Parathyroid adenoma (tissue), 2 donors: ENCODE data around the gene PCNP.

Source experiments
- H2AFZ ChIP-seq: fragments of 300-600 bp; sonication (generic); one replicate; pipeline ENCODE4 v1.7.0; 2017; ENCODE audit warnings: antibody characterized with exemption, mild to moderate bottlenecking
- H3K27ac ChIP-seq: fragments of 300-600 bp; sonication (generic); one replicate; pipeline ENCODE4 v1.7.0; 2017
- H3K27me3 ChIP-seq: fragments of 300-600 bp; sonication (generic); one replicate; pipeline ENCODE4 v1.7.0; 2017; ENCODE audit warnings: low read length; ENCODE audit not compliant: control insufficient read depth, insufficient read depth
- H3K36me3 ChIP-seq: fragments of 300-600 bp; sonication (generic); one replicate; pipeline ENCODE4 v1.7.0; 2017; ENCODE audit warnings: low read length; ENCODE audit not compliant: control insufficient read depth, insufficient read depth
- H3K4me1 ChIP-seq: fragments of 300-600 bp; sonication (generic); one replicate; pipeline ENCODE4 v1.7.0; 2017; ENCODE audit warnings: control low read depth
- H3K4me2 ChIP-seq: fragments of 300-600 bp; sonication (generic); one replicate; pipeline ENCODE4 v1.7.0; 2017; ENCODE audit warnings: low read length
- H3K4me3 ChIP-seq: fragments of 300-600 bp; sonication (generic); one replicate; pipeline ENCODE4 v1.7.0; 2017; ENCODE audit warnings: low read depth, low read length
- H3K79me2 ChIP-seq: fragments of 300-600 bp; sonication (generic); one replicate; pipeline ENCODE4 v1.7.0; 2017; ENCODE audit warnings: control low read depth
- H3K9ac ChIP-seq: fragments of 300-600 bp; sonication (generic); one replicate; pipeline ENCODE4 v1.7.0; 2017; ENCODE audit warnings: mild to moderate bottlenecking
- H3K9me3 ChIP-seq: fragments of 300-600 bp; sonication (generic); one replicate; pipeline ENCODE4 v1.7.0; 2017; ENCODE audit warnings: low read length; ENCODE audit not compliant: control insufficient read depth
- TF ChIP-seq, protein P1 (sequence below): fragments of 300-600 bp; sonication (generic); IDR thresholded peaks from one replicate; pipeline ENCODE4 v1.7.0; 2017; ENCODE audit warnings: antibody characterized with exemption, mild to moderate bottlenecking
- donor health status: primary hyperparathyroidism.

Gene PCNP, protein sequence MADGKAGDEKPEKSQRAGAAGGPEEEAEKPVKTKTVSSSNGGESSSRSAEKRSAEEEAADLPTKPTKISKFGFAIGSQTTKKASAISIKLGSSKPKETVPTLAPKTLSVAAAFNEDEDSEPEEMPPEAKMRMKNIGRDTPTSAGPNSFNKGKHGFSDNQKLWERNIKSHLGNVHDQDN

DNA sequence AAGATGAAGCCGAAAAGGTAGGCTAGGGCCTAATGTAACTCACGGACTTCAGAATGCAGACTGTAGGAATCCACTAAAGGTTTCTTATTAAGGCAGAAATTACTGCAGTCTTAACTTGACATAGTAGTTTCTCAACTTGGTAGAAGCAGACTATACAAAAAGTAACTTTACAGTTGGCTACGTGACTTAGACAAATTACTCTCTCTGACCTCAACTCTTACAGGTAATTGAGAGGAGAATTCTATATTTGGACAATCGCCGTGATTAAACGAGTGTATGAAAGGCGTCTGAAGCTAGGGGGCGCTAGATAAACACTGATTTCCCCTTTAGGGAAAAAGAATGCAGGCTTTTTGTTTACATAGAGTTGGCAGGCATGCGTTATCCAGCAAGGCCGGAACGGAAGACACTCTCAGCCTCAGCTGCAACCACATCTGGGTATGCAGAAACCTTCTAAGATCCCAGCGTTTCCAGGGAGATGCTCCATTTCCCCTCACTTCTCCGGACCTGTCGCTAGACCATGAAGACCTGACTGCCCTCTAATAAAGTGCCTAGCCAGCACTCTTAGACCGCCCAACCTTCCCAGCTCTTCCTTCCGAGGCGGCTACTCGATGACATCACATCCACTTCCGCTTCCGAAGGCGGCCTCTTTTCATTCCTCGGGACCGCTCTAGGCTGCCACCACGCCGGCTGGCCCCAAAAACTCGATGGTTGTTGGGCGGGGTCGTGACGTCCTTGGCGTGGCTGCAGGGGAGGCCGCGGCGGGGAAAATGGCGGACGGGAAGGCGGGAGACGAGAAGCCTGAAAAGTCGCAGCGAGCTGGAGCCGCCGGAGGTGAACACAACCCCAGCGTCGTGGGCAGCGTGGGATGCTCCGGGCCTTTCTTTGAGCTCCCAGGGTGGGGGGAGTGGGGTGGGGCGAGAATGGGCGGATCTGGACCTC, at the start of gene PCNP:
Gene PCNP (plus strand): TSS at position 732 of the 939 bp plus-strand sequence. CDS start 36 bp downstream, at position 768.
- peak within 1 kb of the TSS; percentile 97 for H3K9ac ChIP-seq
- TF ChIP-seq, protein P1, sequence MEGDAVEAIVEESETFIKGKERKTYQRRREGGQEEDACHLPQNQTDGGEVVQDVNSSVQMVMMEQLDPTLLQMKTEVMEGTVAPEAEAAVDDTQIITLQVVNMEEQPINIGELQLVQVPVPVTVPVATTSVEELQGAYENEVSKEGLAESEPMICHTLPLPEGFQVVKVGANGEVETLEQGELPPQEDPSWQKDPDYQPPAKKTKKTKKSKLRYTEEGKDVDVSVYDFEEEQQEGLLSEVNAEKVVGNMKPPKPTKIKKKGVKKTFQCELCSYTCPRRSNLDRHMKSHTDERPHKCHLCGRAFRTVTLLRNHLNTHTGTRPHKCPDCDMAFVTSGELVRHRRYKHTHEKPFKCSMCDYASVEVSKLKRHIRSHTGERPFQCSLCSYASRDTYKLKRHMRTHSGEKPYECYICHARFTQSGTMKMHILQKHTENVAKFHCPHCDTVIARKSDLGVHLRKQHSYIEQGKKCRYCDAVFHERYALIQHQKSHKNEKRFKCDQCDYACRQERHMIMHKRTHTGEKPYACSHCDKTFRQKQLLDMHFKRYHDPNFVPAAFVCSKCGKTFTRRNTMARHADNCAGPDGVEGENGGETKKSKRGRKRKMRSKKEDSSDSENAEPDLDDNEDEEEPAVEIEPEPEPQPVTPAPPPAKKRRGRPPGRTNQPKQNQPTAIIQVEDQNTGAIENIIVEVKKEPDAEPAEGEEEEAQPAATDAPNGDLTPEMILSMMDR: peak; percentile 92
- H3K4me3 ChIP-seq: peak within 1 kb of the TSS; percentile 91
- peak within 1 kb of the TSS; percentile 82 for H3K4me2 ChIP-seq
- H3K27me3 ChIP-seq: no peaks in the 10 kb centered on the region
- no peaks in the 10 kb centered on the region for H3K36me3 ChIP-seq
- H3K79me2 ChIP-seq: peaks cover 23% of the 10 kb centered on the region
- no peaks in the 10 kb centered on the region for H3K9me3 ChIP-seq
- H3K27ac ChIP-seq: peak within 1 kb of the TSS; percentile 88
- H3K4me1 ChIP-seq: peaks cover 7% of the 10 kb centered on the region
- H2AFZ ChIP-seq: peak within 1 kb of the TSS; percentile 87

DNA sequence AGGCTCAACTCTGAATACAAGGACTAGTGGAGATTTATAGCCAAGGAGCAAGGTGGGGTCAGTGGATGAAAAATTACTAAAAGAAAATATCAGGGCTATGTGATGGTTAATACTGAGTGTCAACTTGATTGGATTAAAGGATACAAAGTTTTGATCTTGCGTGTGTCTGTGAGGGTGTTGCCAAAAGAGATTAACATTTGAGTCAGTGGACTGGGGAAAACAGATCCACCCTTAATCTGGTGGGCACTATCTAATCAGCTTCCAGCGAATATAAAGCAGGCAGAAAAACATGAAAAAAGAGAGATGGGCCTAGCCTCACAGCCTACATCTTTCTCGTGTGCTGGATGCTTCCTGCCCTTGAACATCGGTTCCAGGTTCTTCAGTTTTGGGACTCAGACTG, 46.5 kb upstream of the PCNP start:
- H3K4me1 ChIP-seq: no peaks in the 10 kb centered on the region
- no peak overlapping the region for H2AFZ ChIP-seq
- TF ChIP-seq, protein P1: no peak
- H3K4me3 ChIP-seq: no peak overlapping the region
- no peak overlapping the region for H3K9ac ChIP-seq
- no peaks in the 10 kb centered on the region for H3K9me3 ChIP-seq
- no peaks in the 10 kb centered on the region for H3K27me3 ChIP-seq
- no peak overlapping the region for H3K27ac ChIP-seq
- H3K36me3 ChIP-seq: no peaks in the 10 kb centered on the region
- no peak overlapping the region for H3K4me2 ChIP-seq
- no peaks in the 10 kb centered on the region for H3K79me2 ChIP-seq

DNA sequence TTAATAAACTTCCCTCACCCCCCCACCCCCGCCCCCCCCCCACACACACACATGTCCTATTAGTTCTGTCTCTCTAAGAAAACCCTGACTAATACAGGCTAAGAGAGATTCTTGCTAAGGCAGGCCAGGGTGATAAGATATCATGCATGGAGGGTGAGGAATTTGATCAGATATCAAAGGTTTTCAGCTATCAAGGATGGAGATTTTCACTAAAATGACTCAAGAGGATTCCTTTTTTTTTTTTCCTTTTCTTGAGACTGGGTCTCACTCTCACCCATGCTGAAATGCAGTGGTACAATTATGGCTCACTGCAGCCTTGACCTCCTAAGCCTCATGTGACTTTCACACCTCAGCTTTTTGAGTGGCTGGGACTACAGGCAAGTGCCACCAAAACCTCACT, 46.1 kb upstream of the PCNP start:
- Histone ChIP-seq H3K79me2 (no peaks in the 10 kb centered on the region), H3K27ac (no peak overlapping the region), H3K9me3 (no peaks in the 10 kb centered on the region), H3K4me3 (no peak overlapping the region), H3K27me3 (no peaks in the 10 kb centered on the region), H3K4me1 (no peaks in the 10 kb centered on the region), H3K36me3 (no peaks in the 10 kb centered on the region), H3K4me2 (no peak overlapping the region), H3K9ac (no peak overlapping the region), H2AFZ (no peak overlapping the region)
- TF ChIP-seq, protein P1: no peak

DNA sequence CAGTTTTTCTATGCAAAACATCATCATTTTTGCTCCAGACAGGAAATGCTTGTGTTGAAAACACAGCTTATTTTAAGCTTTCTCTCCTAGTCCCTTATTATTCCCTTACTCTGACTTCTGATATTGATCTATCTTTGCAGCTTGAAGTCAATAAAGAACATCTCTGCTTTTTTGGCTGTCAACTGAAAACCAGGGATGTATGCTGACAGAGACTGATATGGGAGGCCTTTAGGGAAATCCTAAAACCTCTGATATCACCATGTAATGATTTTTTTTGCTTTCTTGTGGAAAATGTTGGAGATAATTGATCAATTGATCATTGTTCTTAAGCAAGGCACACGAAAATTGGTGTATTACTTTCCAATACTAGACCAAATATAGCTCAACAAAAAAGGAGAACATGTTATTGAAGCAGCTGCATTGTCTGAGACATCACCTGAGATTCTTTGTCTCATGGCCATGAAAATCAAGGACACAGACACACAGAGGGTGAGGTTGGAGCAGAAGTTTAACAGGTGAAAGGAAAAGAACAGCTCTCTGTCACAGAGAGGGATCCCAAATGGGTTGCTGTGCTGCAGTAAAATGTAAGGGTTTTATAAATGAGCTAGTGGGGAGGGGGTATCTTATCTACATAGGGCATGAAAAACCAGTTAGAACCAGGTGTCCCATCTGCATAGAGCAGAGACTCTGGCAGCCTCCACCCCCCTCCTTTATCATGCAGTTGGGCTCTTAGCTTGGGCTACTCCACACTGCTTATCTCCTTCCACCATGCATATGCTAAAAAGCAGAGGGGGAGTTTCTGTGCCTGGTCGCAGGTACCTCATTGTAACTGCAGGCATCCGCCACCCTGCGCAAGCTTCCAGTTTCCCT, 43.9 kb upstream of the PCNP start:
- no peaks in the 10 kb centered on the region for H3K9me3 ChIP-seq
- no peak overlapping the region for H3K27ac ChIP-seq
- H3K4me2 ChIP-seq: no peak overlapping the region
- H2AFZ ChIP-seq: no peak overlapping the region
- H3K4me1 ChIP-seq: no peaks in the 10 kb centered on the region
- no peak overlapping the region for H3K9ac ChIP-seq
- no peaks in the 10 kb centered on the region for H3K27me3 ChIP-seq
- H3K36me3 ChIP-seq: no peaks in the 10 kb centered on the region
- H3K4me3 ChIP-seq: no peak overlapping the region
- no peaks in the 10 kb centered on the region for H3K79me2 ChIP-seq
- TF ChIP-seq, protein P1: no peak
